Activated T-helper 9 cell treated with anti-CD3 and anti-CD28 coated beads, Interleukin-2, amount 50 U/mL, for 16 hours (primary cell): Measurements from ENCODE around the gene AGPAT3.

ENCODE experiments used
- DNase-seq: peaks from one replicate; pipeline ENCODE4 v3.0.0-alpha.2; 2020; ENCODE audit warnings: low read depth

AGPAT3 gene

GRCh38 chr21:44024257-44024656, 159.2 kb downstream of the AGPAT3 start:
- DNase-seq: no peak

- no peak for DNase-seq
Measured at GRCh38 chr21:44024887-44025353, 159.9 kb downstream of the AGPAT3 start.

- DNase-seq: no peak
Measured at GRCh38 chr21:44027607-44028286, 162.7 kb downstream of the AGPAT3 start.

- no peak for DNase-seq
Measured at GRCh38 chr21:44028287-44028659, 163.2 kb downstream of the AGPAT3 start.

- no peak for DNase-seq
Measured at GRCh38 chr21:44029460-44030087, 164.6 kb downstream of the AGPAT3 start.

DNA sequence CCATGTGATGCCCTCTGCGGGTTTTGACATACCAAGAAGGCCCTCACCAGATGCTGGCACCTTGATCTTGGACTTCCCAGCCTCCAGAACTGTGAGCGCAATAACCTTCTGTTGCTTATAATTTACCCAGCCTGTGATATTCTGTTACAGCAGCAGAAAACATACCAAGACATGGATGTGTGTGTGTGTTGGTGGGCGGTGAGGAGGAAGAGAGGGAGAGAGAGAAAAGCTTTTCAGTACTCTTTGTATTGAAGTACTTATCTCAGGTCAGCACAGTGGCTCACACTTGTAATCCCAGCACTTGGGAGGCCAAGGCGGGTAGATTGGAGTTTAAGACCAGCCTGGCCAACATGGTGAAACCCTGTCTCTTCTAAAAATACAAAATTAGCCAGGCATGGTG, 170.2 kb downstream of the AGPAT3 start:
- no peak for DNase-seq
